ENCODE measurements around the gene EHMT2. TPM values are rescaled to one million over a fixed set of nuclear protein-coding genes. Genes with fewer than 3 reads are reported as not detected.
A peak's percentile ranks its signal among the peaks of the same experiment; 100 is the strongest.

The EHMT2 gene
- total and polyA plus RNA-seq, 4 donors, result 7.9 to 21.4 (median 10.6) TPM

- Histone ChIP-seq H3K4me3 (ENCODE audit: low read depth in 1 of 3, low read length in 3 of 3) (peak overlapping the region in 1 of 3 donors; percentile 17), H3K36me3 (ENCODE audit: control insufficient read depth in 4 of 4, insufficient read depth in 3 of 4, low read depth in 1 of 4, low read length in 3 of 4) (peaks cover 17 to 37% (median 25%) of the 10 kb centered on the region in 4 donors), H3K9me3 (ENCODE audit: control insufficient read depth in 4 of 4, low read length in 3 of 4) (no peaks in the 10 kb centered on the region), H3K4me1 (ENCODE audit: control insufficient read depth in 4 of 4, insufficient read depth in 4 of 4, low read length in 3 of 4) (peaks cover 5 to 29% (median 23%) of the 10 kb centered on the region in 4 donors), H3K9ac (ENCODE audit: low read depth in 1 of 2, low read length in 2 of 2) (peak overlapping the region in 1 of 2 donors; percentile 16), H3K27ac (ENCODE audit: low read depth in 1 of 2, low read length in 2 of 2) (peak overlapping the region in 1 of 2 donors; percentile 46), H3K27me3 (ENCODE audit: control insufficient read depth in 4 of 4, insufficient read depth in 4 of 4, low read length in 3 of 4) (no peaks in the 10 kb centered on the region)
- WGBS, result 54% methylated on average over 1 of the region's 1 CpG
- TF ChIP-seq RXRA (IDR thresholded peaks at IDR 0.05) (no peak), REST (IDR thresholded peaks at IDR 0.05) (no peak), JUND (IDR thresholded peaks at IDR 0.05) (no peak), CTCF (IDR thresholded peaks at IDR 0.05; ENCODE audit: low read depth, low read length, missing input control) (no peak), FOXA2 (IDR thresholded peaks at IDR 0.05) (no peak), HNF4G (IDR thresholded peaks at IDR 0.05) (no peak), GABPA (IDR thresholded peaks at IDR 0.05 in 1 of 2, conservative IDR thresholded peaks at IDR 0.05 in 1 of 2) (no peak), NR2F2 (IDR thresholded peaks at IDR 0.05) (no peak), SP1 (IDR thresholded peaks at IDR 0.05) (no peak), TAF1 (conservative IDR thresholded peaks at IDR 0.05) (no peak), ZBTB33 (IDR thresholded peaks at IDR 0.05) (no peak)
- no peak for DNase-seq (ENCODE audit: low spot score)
Measured at GRCh38 chr6:31837369-31838113, 60.0 kb downstream of the EHMT2 start.

DNA sequence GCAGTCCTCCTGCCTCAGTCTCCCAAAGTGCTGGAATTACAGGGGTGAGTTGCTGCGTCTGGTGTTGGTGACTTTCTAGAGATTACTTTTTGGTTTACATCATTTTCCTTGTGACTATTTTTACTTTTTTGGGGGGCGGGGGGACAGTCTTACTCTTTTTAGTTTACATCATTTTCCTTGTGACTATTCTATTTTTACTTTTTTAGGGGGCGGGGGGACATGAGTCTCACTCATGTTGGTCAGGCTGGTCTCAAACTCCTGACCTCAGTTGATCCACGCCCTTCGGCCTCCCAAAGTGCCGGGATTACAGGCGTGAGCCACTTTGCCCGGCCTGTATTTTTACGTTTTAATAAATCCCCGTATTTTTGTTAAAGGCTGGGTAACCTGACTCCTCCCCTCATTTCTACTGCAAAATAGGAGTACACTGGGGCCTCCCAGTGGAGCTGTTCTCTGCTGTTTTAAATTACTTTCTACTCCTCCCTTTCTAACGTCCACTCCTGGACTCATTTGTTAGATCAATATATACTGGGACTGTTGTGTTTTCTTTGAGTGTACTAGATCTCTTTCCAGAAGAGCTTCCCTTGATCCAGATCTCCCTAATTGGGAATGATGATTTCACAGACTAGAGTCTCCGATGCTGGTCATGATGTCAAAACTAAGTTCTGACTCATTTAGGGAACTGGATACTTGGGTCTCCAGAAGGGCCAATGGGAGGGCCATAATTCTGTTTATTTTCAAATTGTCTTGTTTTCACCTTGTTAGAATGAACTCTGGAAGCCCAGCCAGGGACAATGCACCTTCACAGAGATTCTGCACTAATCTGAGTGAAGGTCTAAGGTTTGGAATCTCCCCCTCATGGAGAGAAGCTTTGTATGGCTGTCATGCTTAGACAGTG lies 60.8 kb downstream of the EHMT2 start:
- Histone ChIP-seq H3K36me3 (ENCODE audit: control insufficient read depth in 4 of 4, insufficient read depth in 3 of 4, low read depth in 1 of 4, low read length in 3 of 4) (peaks cover 17 to 37% (median 25%) of the 10 kb centered on the region in 4 donors), H3K9ac (ENCODE audit: low read depth in 1 of 2, low read length in 2 of 2) (peak overlapping the region in 1 of 2 donors; percentile 16), H3K27ac (ENCODE audit: low read depth in 1 of 2, low read length in 2 of 2) (peak overlapping the region; percentile 14 to 46), H3K27me3 (ENCODE audit: control insufficient read depth in 4 of 4, insufficient read depth in 4 of 4, low read length in 3 of 4) (no peaks in the 10 kb centered on the region), H3K4me1 (ENCODE audit: control insufficient read depth in 4 of 4, insufficient read depth in 4 of 4, low read length in 3 of 4) (peaks cover 5 to 29% (median 23%) of the 10 kb centered on the region in 4 donors), H3K4me3 (ENCODE audit: low read depth in 1 of 3, low read length in 3 of 3) (peak overlapping the region in 2 of 3 donors; percentile 99), H3K9me3 (ENCODE audit: control insufficient read depth in 4 of 4, low read length in 3 of 4) (no peaks in the 10 kb centered on the region)
- 29% methylated on average over 12 of the region's 12 CpGs for WGBS
- TF ChIP-seq TAF1 (conservative IDR thresholded peaks at IDR 0.05) (no peak), HNF4A (conservative IDR thresholded peaks at IDR 0.05) (no peak)
- DNase-seq (ENCODE audit: low spot score), result no peak

Measured in liver (tissue), 9 donors.